HepG2 (cell line): Measurements from ENCODE around the gene MYCBPAP. TPM values are rescaled to one million over a fixed set of nuclear protein-coding genes. Genes with fewer than 3 reads are reported as not detected.

Experiments
- CTCF ChIP-seq: sonication (generic); formaldehyde crosslinking; IDR thresholded peaks from 2 replicates; pipeline ENCODE4 v1.5.0; 2020; ENCODE audit warnings: mild to moderate bottlenecking, missing genetic modification reagents, moderate library complexity
- FOXO1 ChIP-seq: sonication (generic); formaldehyde crosslinking; IDR thresholded peaks from 2 replicates; pipeline ENCODE4 v1.4.0; 2020; ENCODE audit warnings: missing genetic modification reagents
- JDP2 ChIP-seq: sonication (generic); formaldehyde crosslinking; IDR thresholded peaks from 2 replicates; pipeline ENCODE4 v1.8.1; 2022; ENCODE audit warnings: missing genetic modification reagents, borderline replicate concordance
- KDM6A ChIP-seq: IDR thresholded peaks from 2 replicates; pipeline ENCODE4 v1.6.1; 2016; ENCODE audit warnings: low read depth
- MEIS1 ChIP-seq: sonication (generic); formaldehyde crosslinking; IDR thresholded peaks from 2 replicates; pipeline ENCODE4 v1.9.0; 2021; ENCODE audit warnings: mild to moderate bottlenecking, missing genetic modification reagents, moderate library complexity, borderline replicate concordance
- SALL1 ChIP-seq: sonication (generic); formaldehyde crosslinking; IDR thresholded peaks from 2 replicates; pipeline ENCODE4 v1.8.0; 2022; ENCODE audit warnings: mild to moderate bottlenecking, missing genetic modification reagents
- SPEN ChIP-seq: sonication (generic); formaldehyde crosslinking; IDR thresholded peaks from 2 replicates; pipeline ENCODE4 v1.5.1; 2020; ENCODE audit warnings: low read depth, mild to moderate bottlenecking, missing genetic modification reagents
- ZFP90 ChIP-seq: sonication (generic); formaldehyde crosslinking; IDR thresholded peaks from 2 replicates; pipeline ENCODE4 v1.8.0; 2022; ENCODE audit warnings: missing genetic modification reagents, mild to moderate bottlenecking, inconsistent platforms, borderline replicate concordance
- ZNF101 ChIP-seq: sonication (generic); formaldehyde crosslinking; IDR thresholded peaks from 2 replicates; pipeline ENCODE4 v1.4.0; 2020; ENCODE audit warnings: mild to moderate bottlenecking, low read depth, missing genetic modification reagents, borderline replicate concordance
- ZNF205 ChIP-seq: IDR thresholded peaks from 2 replicates; pipeline ENCODE4 v1.6.1; 2018; ENCODE audit warnings: missing biosample characterization, missing genetic modification reagents
- ZNF3 ChIP-seq: IDR thresholded peaks from 2 replicates; pipeline ENCODE4 v1.7.0; 2017; ENCODE audit warnings: inconsistent platforms
- ZNF329 ChIP-seq: sonication (generic); formaldehyde crosslinking; IDR thresholded peaks from 2 replicates; pipeline ENCODE4 v1.9.0; 2021; ENCODE audit warnings: low read depth, mild to moderate bottlenecking, missing genetic modification reagents
- ZNF33B ChIP-seq: sonication (generic); formaldehyde crosslinking; IDR thresholded peaks from 2 replicates; pipeline ENCODE4 v1.5.1; 2020; ENCODE audit warnings: mild to moderate bottlenecking, missing genetic modification reagents
- ZNF362 ChIP-seq: sonication (generic); formaldehyde crosslinking; IDR thresholded peaks from 2 replicates; pipeline ENCODE4 v1.4.0; 2020; ENCODE audit warnings: missing genetic modification reagents, mild to moderate bottlenecking, borderline replicate concordance
- ZNF546 ChIP-seq: sonication (generic); formaldehyde crosslinking; conservative IDR thresholded peaks from 2 replicates; pipeline ENCODE4 v1.8.1; 2023; ENCODE audit warnings: mild to moderate bottlenecking, missing genetic modification reagents
- ZNF556 ChIP-seq: sonication (generic); formaldehyde crosslinking; IDR thresholded peaks from 2 replicates; pipeline ENCODE4 v1.4.0; 2020; ENCODE audit warnings: mild to moderate bottlenecking, missing genetic modification reagents, borderline replicate concordance
- ZNF563 ChIP-seq: sonication (generic); formaldehyde crosslinking; IDR thresholded peaks from 2 replicates; pipeline ENCODE4 v1.8.0; 2022; ENCODE audit warnings: mild to moderate bottlenecking, moderate library complexity, missing genetic modification reagents
- ZNF605 ChIP-seq: sonication (generic); formaldehyde crosslinking; IDR thresholded peaks from 2 replicates; pipeline ENCODE4 v1.8.0; 2022; ENCODE audit warnings: mild to moderate bottlenecking, missing genetic modification reagents
- ZNF616 ChIP-seq: sonication (generic); formaldehyde crosslinking; IDR thresholded peaks from 2 replicates; pipeline ENCODE4 v1.5.0; 2020; ENCODE audit warnings: low read depth, mild to moderate bottlenecking, missing genetic modification reagents
- polyA plus RNA-seq, 8 experiments: library from polyadenylated mRNA; depleted of rRNA in 3 of 8; stranded (reverse) in 7 of 8; unstranded in 1 of 8; fragments of >200 nt; fragmentation: Illumina TruSeq in 4 of 8; extraction: Trizol in 4 of 8; gene quantifications; 2 replicates each; pipeline versions ENCODE4 v1.2.1 to v1.2.3, GENCODE V29; 2011 to 2016; ENCODE audit warnings: low read depth in 4 of 8, missing spikeins in 1 of 8, mixed read lengths in 1 of 8; ENCODE audit not compliant: insufficient read depth in 1 of 8
- total RNA-seq, 5 experiments: library from RNA; depleted of rRNA; stranded (reverse); fragments of >200 nt; fragmentation: Illumina TruSeq; extraction: Trizol; gene quantifications; 2 replicates each; pipeline ENCODE4 v1.2.3, GENCODE V29; 2016; ENCODE audit warnings: low read depth in 1 of 5
- TF ChIP-seq, protein P1 (sequence below): conservative IDR thresholded peaks from 2 replicates; pipeline ENCODE4 v1.6.1; 2018; ENCODE audit warnings: missing genetic modification reagents

MYCBPAP gene
- total and polyA plus RNA-seq, 2 of the 13 experiments (the other 11 are each of a cell fraction or from before 2014, with no cell fraction given), result 0.22 to 0.24 TPM

DNA sequence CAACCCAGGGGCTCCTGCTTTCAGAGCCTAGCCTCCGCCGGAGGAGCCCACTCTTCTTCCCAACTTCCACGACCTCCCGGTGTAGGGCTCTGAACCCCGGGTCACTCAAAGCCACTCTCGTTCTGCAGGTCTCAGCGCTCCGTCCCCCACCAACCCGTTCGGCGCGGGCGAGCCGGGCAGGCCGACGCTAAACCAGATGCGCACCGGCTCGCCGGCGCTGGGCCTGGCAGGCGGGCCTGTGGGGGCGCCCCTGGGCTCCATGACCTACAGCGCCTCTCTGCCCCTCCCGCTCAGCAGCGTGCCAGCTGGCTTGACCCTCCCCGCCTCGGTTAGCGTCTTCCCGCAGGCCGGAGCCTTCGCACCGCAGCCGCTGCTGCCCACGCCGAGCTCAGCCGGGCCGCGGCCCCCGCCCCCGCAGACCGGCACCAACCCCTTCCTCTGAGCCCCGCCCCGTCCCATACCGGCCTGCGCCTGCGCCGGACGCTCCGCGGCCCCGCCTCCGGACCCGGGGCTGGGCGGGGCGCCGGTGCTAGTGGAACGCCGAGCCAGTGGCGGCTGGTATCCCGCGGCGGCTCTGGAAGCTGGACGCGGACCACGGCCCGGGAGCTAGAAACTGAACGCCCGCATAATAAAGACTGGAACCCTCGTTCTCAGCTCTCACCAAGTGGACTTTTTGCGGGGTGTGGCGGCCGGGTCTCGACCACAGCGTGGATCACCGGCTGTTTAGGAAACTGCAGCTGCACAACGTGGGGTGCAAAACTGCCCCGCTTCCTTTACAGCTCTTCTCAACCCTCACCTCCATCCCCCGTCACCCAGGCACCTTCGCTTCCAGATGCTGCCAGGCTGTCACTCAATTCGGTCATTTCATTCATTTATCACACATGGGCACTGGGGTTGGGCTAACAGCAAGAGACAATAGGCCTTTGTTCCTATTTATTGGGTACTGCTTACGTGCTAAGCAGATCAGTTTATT lies 33.8 kb downstream of the MYCBPAP start (continued):
- TF ChIP-seq ZNF362 (CRISPR knock-in tag) (peak; percentile 28; the same call in 1 of the 2 replicates), ZFP90 (peak; percentile 48; the same call in 1 of the 2 replicates), JDP2 (0 out of 2 replicates have a peak, but pooled peaks have one; percentile 19), MEIS1 (CRISPR knock-in tag) (peak; percentile 88), CTCF (CRISPR knock-in tag) (peak; percentile 54; the same call in 1 of the 2 replicates), ZNF3 (CRISPR knock-in tag) (no peak), FOXO1 (0 out of 2 replicates have a peak, but pooled peaks have one; percentile 52), SALL1 (CRISPR knock-in tag) (peak; percentile 79; the same call in 1 of the 2 replicates), ZNF205 (CRISPR knock-in tag) (peak; percentile 42; the same call in 1 of the 2 replicates), ZNF605 (CRISPR knock-in tag) (peak; percentile 69; the same call in 1 of the 2 replicates), ZNF546 (CRISPR knock-in tag) (peak; percentile 89), ZNF101 (0 out of 2 replicates have a peak, but pooled peaks have one; percentile 51), ZNF329 (CRISPR knock-in tag) (peak; percentile 75; the same call in 1 of the 2 replicates), ZNF33B (CRISPR knock-in tag) (peak; percentile 20), KDM6A (CRISPR knock-in tag) (no peak), SPEN (CRISPR knock-in tag) (peak; percentile 89), ZNF563 (peak; percentile 88), ZNF616 (peak; percentile 72; the same call in 1 of the 2 replicates), ZNF556 (CRISPR knock-in tag) (peak; percentile 89)
- TF ChIP-seq, protein P1, sequence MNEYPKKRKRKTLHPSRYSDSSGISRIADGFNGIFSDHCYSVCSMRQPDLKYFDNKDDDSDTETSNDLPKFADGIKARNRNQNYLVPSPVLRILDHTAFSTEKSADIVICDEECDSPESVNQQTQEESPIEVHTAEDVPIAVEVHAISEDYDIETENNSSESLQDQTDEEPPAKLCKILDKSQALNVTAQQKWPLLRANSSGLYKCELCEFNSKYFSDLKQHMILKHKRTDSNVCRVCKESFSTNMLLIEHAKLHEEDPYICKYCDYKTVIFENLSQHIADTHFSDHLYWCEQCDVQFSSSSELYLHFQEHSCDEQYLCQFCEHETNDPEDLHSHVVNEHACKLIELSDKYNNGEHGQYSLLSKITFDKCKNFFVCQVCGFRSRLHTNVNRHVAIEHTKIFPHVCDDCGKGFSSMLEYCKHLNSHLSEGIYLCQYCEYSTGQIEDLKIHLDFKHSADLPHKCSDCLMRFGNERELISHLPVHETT (CRISPR knock-in tag), result 0 out of 2 replicates have a peak, but pooled peaks have one; percentile 65
